GM19372 (cell line): ENCODE measurements around the gene DDX28.
"Not testable (repeated sequence)": the region's sequence is repeated elsewhere in the genome, so short reads cannot be mapped to it uniquely, and the experiment has no call there.

Experiments
- ATAC-seq: cut with Tn5 transposase; IDR thresholded peaks from one replicate; pipeline ENCODE4 v1.9.1; 2021; ENCODE audit warnings: mild to moderate bottlenecking, low read depth, moderate library complexity; ENCODE audit not compliant: unreplicated experiment

Gene DDX28

DNA sequence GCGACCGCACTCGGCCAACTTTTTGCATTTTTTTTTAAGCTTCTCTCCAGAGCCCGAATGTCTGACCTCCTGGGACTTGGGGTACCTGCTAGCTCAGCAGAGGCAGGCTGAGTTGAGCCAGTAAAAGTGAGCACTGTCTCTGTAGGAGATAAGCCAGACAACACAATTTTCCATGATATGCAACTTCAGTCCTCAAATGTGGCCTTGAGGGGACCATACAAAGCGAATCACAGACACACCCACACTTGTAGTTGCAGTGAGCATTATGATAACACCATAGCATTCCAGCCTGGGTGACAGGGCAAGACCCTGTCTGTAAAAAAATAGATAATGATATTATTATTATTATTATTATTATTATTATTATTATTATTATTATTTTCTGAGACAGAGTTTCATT is 26.4 kb downstream of the DDX28 start:
- ATAC-seq = no peak

DNA sequence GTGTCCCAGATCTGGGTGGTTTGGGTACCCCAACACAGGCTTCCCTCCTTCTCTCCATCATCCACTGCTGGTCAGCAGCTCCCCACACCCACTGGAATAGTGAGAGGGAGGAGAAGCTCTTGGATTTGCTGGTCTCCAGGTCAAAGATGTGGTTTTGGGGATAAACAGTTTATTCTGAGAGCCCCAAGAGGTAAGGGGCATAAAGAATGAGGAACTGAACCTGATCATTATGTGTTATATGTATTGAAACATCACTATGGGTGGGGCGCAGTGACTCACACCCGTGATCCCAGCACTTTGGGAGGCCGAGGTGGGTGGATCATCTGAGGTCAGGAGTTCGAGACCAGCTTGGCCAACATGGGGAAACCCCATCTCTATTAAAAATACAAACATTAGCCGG is 27.6 kb downstream of the DDX28 start:
- ATAC-seq = no peak

DNA sequence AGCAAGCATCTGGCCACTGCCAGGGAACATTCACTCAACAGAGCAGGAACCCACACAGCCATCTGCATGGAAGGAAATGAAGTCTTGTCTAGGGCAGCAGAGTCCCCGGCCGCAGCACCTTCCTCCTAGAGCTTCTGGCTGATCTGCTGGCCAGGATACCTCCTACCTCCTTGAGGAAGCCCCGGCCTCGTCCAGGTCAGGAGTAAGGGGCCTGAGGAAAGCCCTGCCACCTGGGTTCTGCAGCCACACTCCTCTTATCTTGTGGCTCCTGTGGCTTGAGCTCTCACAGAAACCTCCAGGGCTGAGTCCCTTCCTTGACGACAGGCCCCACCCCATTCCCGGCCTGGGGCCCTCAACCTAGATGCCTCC is 29.0 kb downstream of the DDX28 start:
- not testable (repeated sequence) for ATAC-seq

DNA sequence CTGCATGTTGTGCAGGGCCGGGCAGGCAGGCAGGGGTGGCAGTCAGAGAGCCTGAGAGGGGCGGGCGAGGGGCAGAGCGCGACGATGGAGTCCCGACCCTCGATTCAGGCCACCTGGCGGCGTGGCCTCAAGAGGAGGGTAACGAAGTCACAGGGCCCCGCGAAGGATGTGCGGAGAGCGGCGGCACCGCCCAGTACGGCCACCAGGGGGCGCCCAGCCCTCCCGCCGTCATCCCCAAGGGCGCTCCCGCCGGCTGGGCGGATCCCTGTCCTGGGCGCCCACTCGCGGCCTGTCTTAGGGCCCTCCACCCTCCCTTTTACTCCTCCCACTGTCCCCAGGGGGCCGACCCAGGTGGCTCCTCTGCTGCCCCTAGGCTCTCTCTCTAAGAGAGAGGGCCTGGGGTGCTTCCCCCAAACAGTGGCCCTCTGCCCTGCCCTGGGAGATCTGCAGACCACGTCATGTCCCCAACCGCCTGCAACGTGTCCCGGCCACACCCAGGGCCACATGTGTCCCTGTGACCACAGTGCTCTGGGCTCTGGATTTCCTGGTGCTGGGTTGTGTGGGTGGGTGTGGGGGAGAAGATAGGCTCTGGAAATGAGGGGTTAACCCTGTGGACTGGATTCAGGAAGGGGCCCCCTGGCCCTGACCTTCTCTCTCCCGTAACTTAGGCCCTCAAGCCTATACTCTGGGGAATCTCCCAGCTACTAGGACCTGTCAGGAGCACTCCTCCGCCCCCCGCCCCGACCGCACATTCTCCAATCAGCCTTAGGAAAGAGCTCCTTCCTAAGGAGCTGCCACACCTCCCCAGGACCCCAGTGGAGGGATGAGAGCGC is 29.6 kb downstream of the DDX28 start:
- peak; percentile 72 for ATAC-seq

DNA sequence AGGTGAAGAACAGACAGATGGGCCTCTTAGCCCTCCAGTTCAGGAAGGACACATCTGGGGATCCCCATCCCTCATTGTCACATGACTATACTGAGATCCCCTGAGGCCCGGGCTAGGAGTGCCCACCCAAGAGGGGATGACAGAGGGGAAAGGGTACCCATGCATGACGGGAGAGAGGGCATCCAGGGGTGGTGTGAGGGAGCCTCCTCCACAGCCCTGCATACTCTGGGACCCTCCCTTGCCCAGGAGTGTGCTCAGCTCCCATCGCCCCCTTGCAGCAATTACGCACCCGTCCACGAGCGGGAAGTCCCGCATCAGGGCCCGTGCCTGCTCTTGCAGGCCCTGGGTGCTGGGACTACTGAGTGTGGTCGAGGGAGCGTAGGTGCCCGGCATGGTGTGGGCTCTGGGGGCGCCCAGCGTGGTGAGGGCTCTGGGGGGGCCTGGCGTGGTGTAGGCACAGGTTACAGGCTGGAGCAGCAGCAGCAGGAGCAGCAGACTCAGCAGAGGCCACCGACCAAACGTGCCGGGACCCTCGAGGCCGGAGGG is 30.3 kb downstream of the DDX28 start:
- no peak for ATAC-seq

DNA sequence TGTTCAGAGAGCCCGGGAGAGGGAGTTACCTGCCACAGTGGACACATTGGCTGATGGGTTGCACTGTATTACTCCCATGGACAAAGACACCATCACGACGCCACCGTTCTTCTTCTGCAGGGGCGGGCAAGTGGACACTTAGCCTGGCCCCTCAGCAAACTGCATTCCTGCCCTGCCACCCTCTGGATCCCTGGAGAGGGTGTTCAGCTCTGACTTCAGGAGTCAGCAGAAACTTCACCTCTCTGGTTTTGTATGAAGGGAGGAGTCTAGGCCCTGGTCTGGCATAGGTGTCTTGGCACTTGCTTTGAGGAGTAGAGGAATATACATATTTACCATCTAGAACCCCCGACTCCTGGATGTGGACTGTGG is 33.0 kb downstream of the DDX28 start:
- no peak for ATAC-seq

DNA sequence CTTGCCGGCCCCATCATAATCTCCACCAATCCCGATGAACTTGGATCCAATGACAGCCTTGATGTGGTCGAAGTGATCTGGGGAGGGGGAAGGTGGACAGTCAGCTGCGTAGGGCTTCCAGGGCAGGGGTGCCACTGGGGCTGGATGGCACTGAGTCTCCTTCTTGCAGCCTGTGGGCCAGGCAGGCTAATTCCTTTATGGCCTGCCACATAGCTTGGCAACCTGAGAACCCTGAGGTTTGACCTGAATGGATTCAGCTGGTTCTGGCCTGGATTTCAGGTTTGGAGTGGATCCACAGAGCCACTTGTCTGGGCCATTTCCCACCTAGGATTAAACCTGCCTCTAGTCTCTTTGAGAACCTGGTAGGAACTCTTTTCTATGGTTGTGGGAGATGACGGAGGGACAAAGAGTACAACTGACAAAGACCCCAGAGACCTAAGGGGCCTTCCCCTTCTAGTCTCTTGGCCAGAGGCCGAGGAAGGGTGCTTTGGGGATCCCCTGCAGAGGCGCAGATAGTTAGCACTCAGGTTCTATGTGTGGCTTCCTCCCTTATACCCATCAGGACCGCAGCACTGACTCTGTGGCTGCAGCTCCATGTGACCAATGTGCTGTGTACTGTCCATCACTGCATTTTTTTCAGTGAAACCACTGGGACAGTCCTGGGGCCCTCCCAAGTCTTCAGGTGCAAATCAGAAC is 33.6 kb downstream of the DDX28 start:
- no peak for ATAC-seq

DNA sequence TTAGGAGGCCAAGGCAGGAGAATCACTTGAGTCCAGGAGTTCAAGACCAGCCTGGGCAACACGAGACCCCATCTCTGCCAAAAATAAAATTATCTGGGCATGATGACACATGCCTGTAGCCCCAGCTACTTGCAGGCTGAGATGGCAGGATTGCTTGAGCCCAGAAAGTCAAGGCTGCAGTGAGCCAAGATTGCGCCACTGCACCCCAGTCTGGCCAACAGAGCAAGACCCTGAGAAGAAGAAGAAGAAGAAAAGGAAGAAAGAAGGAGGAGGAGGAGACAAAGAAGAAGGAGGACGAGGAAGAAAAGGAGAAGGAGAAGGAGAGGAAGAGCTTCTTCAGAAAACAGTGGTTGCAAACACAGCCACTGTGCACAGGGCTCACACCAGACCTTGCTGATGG is 34.4 kb downstream of the DDX28 start:
- no peak for ATAC-seq

DNA sequence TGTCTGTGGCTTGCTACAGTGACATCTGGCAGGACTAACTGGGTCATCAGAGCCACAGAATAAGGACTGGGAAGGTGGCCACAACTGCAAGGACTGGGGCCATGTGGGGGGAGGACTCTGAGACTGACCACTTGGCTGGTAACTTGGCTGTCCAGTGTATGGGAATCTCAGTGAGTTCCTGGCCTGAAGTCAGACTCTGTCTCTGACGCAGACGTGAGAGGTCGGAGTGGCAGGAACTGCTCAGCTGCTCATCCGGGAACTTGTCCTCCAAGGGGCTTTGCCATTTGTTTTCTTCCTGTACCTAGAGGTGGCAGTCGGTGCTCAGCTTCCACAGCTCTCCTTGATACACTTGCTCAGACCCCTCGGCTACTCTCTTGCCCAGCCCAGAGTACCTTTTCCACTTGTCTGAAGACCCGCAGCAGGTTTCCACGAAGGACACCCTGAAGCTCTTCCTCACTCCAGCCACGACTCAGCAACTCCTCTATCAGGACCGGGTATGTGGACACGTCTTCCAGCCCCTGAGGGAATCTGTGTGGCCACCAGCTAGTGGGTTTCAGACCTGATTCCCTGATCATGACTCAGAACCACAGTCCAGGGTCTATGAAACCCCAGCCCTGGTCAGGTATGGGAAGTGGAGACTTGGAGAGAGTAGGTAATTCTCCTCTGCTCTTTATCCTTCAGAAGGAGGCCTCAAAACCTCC is 35.4 kb downstream of the DDX28 start:
- ATAC-seq = no peak

DNA sequence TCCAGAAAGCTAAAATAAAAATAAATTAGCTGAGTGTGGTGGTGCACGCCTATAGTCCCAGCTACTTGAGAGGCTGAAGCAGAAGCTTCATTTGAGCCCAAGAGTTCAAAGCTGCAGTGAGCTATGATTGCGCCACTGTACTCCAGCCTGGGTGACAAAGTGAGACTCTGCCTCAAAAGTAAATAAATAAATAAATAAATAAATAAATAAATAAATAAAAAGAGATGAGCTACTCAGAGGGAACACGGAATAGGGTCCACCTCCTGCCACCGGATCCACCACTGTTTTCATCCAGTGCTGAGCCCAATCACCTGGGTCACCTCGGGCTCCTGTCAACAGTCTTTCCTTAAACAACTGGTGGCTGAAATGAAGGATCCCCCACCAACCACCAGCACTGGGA is 36.1 kb downstream of the DDX28 start:
- no peak for ATAC-seq

DNA sequence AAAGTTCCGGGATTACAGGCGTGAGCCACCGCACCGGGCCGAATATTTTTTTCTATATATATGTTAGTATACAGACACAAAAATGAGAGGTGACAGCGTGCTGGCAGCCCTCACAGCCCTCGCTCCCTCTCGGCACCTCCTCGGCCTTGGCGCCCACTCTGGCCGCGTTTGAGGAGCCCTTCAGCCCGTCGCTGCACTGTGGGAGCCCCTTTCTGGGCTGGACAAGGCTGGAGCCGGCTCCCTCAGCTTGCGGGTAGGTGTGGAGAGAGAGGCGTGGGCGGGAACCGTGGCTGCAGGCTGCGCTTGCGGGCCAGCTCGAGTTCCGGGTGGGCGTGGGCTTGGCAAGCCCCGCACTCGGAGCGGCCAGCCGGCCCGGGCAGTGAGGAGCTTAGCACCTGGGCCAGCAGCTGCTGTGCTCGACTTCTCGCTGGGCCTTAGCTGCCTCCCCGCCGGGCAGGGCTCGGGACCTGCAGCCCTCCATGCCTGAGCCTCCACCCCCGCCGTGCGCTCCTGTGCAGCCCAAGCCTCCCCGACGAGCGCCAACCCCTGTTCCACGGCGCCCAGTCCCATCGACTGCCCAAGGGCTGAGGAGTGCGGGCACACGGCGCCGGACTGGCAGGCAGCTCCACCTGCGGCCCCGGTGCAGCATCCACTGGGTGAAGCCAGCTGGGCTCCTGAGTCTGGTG is 40.9 kb downstream of the DDX28 start:
- ATAC-seq = no peak

DNA sequence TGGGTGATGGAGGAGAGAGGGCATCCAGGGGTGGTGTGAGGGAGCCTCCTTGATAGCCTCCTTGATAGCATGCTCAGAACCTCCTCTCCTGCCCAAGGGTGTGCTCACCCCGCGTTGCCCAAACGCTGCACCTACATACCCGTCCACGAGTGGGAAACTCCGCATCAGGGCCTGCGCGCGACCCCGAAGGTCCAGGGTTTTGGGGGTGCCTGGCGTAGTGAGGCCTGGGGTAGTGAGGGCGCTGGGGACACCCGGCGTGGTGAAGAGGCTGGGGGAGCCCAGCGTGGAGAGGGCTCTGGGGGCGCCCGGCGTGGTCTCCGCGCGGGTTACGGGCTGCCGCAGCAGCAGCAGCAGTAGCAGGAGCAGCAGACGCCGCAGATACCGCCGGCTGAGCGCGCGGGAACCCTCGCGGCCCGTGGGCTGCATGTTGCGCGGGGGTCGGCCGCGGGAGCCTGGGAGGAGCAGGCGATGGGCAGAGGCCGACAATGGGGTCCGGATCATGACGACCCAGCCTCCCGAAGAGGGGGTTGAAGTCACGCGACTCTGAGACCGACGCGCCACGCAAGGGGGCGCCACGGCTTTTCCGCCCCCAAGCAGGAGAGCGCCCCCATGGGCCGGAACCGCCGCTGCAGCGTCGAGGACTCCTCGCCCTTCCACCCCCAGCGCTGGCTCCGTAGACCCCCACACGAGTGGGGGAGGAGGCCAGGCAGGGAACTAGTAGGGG is 42.9 kb downstream of the DDX28 start, which contains the start of gene DPEP3:
Gene DPEP3 (minus strand): TSS at position 545 of the 724 bp plus-strand sequence. CDS start 119 bp downstream, at position 426.
- no peak for ATAC-seq

DNA sequence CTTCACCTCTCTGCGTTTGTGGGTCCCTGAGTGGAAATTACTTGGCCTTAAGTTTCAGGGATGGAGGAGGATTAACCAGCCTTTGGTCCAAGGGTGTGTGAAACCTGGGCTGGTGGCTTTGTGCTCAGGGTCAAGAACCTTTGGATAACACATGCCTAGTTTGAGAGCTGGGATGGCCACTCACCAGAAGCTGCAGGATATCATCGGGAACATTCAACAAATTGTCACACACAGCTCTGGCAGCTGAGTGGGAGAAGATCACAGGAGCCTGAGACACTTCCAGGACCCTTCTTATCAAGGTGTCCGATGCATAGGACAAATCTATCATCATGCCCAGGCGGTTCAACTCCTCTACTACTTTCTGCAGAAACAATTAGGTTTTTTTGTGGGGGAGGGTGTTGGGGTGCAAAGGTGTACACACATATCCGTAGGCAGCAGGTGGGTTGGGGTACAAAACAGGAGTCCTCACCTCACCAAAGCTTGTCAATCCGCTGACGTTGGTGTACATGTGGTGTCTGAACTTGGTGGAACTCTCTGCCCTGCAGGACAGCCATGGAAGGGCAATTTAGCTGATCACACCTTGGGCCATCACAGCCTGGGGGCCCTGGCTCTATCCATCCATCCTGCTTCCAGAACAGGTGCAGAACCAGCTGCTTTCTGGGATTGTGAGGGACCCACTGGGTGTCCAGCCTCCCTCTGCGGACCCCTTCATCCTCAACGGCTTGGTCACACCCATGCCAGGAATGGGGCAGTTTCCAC is 45.4 kb downstream of the DDX28 start:
- no peak for ATAC-seq

DNA sequence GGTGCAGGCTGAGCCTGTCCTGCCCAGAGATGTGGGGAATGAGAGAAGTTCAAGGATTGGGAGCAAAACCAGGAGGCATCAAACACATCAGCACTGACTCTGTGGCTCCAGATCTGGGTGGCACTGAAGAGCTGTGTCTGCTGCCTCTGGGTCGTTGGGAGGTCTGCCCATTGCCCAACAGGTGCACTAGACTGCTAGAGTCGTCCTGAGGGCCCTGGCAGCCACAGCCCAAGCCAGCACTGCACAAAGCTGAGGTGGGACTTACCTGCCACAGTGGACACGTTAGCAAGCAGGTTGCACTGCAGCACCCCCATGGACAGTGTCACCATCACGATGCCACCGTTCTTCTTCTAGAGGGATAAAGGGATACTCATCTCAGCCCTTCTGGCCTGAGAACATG is 46.0 kb downstream of the DDX28 start:
- no peak for ATAC-seq

DNA sequence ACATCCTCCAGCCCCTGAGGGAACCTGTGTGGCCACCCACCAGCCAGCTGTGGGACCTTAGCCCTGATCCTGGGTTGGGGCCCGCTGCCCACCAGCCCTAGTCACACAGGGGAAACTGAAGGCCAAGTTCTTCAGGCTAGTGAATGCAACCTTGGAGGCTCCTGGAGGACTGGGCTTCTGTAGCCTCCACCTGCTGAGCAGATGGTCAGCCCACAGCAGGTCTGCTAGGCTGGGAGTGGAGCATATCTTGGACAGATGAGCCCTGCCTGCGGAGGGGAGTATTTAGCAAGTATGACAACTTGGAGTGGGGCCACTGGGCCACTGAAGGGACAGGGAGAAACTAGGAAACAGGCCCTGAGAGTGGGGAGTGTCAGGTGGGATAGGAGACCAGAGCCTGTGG is 46.8 kb downstream of the DDX28 start:
- ATAC-seq = no peak

DNA sequence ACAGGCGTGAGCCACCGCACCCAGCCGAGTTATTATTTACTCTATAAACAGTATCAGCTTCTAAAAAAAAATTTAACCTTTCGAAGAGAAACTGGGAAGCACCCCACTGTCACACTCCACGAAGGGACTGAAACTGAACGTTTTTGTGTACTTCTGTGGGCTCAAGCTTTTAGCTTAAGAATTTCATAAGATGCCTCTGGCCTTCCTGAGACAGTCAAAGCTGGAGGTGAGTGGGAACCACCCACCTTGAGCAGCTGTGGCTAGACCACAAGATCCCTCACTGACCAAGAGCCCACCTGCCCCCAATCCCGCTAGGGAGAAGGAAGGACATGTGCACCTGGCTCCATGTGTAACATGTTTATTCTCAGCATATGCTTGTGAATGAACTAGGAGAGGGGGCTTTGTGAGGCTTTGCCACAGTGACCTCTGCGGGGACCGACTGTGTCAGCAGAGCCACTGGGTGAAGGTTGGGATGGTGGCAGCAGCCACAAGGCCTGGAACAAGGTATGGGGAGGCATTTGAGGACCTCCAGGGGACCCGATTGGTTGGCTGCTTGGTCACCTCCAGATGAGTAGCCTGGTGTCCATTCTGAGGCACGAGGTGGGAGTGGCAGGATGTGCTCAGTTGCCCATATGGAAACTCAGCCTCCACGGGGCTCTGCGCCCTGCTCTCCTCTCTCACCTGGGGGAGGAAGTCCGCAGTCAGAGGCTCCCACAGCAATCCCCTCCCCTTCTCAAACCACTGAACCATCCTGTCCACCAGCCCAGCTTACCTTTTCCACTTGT is 47.5 kb downstream of the DDX28 start:
- no peak for ATAC-seq

DNA sequence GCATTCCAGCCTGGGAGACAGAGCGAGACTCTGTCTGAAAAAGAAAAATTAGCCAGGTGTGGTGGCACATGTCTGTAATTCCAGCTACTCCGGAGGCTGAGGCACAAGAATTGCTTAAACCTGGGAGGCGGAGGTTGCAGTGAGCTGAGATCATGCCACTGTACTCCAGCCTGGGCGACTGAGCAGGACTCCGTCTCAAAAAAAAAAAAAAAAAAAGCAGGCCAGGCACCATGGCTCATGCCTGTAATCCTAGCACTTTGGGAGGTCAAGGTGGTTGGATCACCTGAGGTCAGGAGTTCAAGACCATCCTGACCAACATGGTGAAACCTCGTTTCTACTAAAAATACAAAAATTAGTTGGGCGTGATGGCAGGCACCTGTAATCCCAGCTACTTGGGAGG is 50.7 kb downstream of the DDX28 start:
- not testable (repeated sequence) for ATAC-seq

DNA sequence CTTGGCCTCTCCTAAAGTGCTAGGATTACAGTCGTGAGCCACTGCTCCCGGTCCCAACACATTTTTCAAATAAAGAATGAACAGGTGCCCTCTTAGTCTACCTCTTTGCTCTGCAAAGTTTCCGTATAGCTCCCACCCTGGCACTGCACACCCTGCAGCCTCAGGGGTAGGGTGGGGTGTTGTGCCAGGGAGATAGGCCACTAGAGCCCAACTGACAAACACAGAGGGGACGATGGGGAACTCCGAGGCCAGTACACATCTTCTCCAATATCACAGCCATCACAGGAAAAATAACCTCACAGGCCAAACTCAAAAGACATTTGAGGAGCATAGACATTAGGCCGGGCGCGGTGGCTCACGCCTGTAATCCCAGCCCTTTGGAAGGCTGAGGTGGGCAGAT is 51.9 kb downstream of the DDX28 start:
- no peak for ATAC-seq
